ENCODE measurements around the gene CDH23. TPM values are rescaled to one million over a fixed set of nuclear protein-coding genes. Genes with fewer than 3 reads are reported as not detected.
A peak's percentile ranks its signal among the peaks of the same experiment; 100 is the strongest.

Gene CDH23
- total RNA-seq, 1 experiment from 2014 or later, result 0.07 TPM

DNA sequence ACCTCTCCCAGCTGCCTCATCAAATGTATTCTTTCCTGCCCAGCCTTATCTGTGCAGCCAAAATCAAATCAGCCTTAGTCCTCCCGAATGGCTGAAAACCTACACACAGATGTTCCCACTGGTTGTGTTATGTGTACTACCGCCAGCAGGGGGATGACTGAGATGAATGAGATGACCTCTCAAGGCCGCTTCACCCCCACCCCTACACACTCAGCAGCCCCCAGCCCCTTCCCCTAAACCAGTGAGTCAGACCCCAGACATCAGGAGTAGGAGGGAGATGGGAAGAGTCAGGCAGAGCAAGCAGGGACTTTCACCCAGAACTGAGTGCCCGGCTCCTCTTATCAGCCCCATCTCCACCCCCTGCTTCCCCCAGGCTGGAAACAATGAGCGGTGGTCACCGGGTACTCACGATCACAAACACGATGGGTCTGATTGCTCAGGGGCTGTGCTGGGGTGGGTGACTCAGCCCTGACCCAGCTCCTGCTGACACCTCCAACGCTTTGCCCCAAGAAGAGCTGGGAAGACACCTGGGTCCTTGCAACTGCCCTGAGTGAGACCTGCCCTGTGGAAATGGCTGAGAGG lies 329.4 kb downstream of the CDH23 start:
- TF ChIP-seq, protein P1, sequence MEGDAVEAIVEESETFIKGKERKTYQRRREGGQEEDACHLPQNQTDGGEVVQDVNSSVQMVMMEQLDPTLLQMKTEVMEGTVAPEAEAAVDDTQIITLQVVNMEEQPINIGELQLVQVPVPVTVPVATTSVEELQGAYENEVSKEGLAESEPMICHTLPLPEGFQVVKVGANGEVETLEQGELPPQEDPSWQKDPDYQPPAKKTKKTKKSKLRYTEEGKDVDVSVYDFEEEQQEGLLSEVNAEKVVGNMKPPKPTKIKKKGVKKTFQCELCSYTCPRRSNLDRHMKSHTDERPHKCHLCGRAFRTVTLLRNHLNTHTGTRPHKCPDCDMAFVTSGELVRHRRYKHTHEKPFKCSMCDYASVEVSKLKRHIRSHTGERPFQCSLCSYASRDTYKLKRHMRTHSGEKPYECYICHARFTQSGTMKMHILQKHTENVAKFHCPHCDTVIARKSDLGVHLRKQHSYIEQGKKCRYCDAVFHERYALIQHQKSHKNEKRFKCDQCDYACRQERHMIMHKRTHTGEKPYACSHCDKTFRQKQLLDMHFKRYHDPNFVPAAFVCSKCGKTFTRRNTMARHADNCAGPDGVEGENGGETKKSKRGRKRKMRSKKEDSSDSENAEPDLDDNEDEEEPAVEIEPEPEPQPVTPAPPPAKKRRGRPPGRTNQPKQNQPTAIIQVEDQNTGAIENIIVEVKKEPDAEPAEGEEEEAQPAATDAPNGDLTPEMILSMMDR (IDR thresholded peaks at IDR 0.05; ENCODE audit: unreplicated experiment), result peak; percentile 75
- CTCF ChIA-PET, result interaction anchor here (0.5 to 0.7 kb wide), 2 partner anchors 86 to 445 kb away, joined by 4 to 10 read pairs; no protein-coding TSS in a partner anchor
- Mint-ChIP-seq H3K9me3 (ENCODE audit: low read depth, unreplicated experiment) (no peaks in the 10 kb centered on the region), H3K27ac (ENCODE audit: unreplicated experiment) (no peak overlapping the region), H3K36me3 (ENCODE audit: insufficient read depth, unreplicated experiment) (no peaks in the 10 kb centered on the region), H3K4me1 (ENCODE audit: low read depth, unreplicated experiment) (peaks cover 26% of the 10 kb centered on the region), H3K4me3 (ENCODE audit: low read depth, unreplicated experiment) (no peak overlapping the region), H3K27me3 (ENCODE audit: unreplicated experiment) (peaks cover 20% of the 10 kb centered on the region)
- DNase-seq, result peak; percentile 57
- intact Hi-C loops (cut with micrococcal nuclease; ENCODE audit: unreplicated experiment), result loop anchor here (5.0 kb wide), 1 partner anchor 86 kb away; no protein-coding TSS in a partner anchor
- no TSS peak for BruUV-seq (replicated peaks)

DNA sequence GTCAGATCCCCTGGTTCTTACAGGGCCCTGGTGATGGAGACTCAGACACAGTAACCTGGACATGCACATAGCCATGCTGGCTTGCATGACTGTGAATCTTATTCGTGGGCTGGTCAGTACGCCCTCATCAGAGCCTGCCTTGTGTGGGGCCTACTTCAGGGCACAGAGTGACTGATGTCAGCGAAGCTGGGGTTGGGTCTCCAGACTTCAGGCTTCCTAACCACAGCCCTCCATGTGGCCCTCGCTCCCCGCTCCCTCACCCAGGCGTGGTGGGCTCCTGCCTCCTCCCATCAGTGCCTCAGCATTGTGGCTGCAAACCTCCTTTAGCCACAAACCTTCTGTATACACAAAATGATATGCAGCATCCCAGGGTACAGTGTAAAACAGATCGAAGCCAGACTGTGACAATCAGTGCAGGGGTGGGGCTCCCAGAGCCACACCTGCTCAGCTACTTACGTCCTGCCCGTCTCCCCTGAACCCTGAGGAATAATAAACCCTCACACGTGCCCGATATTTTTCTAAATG lies 329.9 kb downstream of the CDH23 start:
- H3K4me1 Mint-ChIP-seq (ENCODE audit: low read depth, unreplicated experiment), result peaks cover 26% of the 10 kb centered on the region
- BruUV-seq (replicated peaks), result no TSS peak
- H3K36me3 Mint-ChIP-seq (ENCODE audit: insufficient read depth, unreplicated experiment), result no peaks in the 10 kb centered on the region
- CTCF ChIA-PET, result interaction anchor here (0.7 kb wide), 1 partner anchor 446 kb away, joined by 4 read pairs; no protein-coding TSS in a partner anchor
- H3K9me3 Mint-ChIP-seq (ENCODE audit: low read depth, unreplicated experiment), result no peaks in the 10 kb centered on the region
- H3K27me3 Mint-ChIP-seq (ENCODE audit: unreplicated experiment), result peaks cover 14% of the 10 kb centered on the region
- H3K4me3 Mint-ChIP-seq (ENCODE audit: low read depth, unreplicated experiment), result no peak overlapping the region
- no peak overlapping the region for H3K27ac Mint-ChIP-seq (ENCODE audit: unreplicated experiment)
- intact Hi-C loops (cut with micrococcal nuclease; ENCODE audit: unreplicated experiment), result loop anchor here (5.0 kb wide), 1 partner anchor 86 kb away; no protein-coding TSS in a partner anchor
- TF ChIP-seq, protein P1 (IDR thresholded peaks at IDR 0.05; ENCODE audit: unreplicated experiment), result no peak
- DNase-seq, result no peak

DNA sequence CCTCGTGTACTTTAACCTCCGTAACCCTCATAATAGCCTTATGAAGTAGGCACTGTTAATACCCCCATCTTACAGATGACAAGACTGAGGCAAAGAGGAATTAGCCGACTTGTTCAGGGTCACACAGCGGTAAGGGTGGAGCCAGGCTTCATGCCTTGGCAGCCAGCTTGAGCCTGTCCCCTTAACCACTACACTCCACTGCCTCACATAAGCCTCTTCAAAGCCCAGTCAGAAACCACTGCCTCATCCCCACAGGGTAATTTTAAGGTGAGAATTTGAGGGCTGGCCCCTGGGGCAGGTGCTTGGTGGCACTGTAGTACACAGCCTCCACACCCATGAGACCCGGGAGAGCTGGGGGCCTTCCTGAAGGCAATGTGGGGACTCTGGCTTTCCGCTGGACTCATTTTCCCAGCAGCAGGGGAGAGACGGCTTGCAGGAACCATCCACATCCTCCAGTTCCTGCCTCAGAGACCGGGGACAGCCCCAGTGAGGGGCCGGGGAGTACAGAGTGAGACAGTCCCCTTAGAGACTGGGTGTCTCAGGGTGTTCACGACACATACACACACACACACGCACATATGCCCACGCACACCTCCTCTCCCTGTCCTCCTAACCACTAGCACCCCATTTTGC lies 330.5 kb downstream of the CDH23 start:
- no TSS peak for BruUV-seq (replicated peaks)
- intact Hi-C loops (cut with micrococcal nuclease; ENCODE audit: unreplicated experiment), result loop anchor here (5.0 kb wide), 1 partner anchor 85 kb away; no protein-coding TSS in a partner anchor
- Mint-ChIP-seq H3K36me3 (ENCODE audit: insufficient read depth, unreplicated experiment) (no peaks in the 10 kb centered on the region), H3K4me1 (ENCODE audit: low read depth, unreplicated experiment) (peaks cover 26% of the 10 kb centered on the region), H3K9me3 (ENCODE audit: low read depth, unreplicated experiment) (no peaks in the 10 kb centered on the region), H3K27ac (ENCODE audit: unreplicated experiment) (no peak overlapping the region), H3K27me3 (ENCODE audit: unreplicated experiment) (peaks cover 9% of the 10 kb centered on the region), H3K4me3 (ENCODE audit: low read depth, unreplicated experiment) (no peak overlapping the region)
- CTCF ChIA-PET, result interaction anchor here (0.7 to 1.2 kb wide), 2 partner anchors 9 to 19 kb away, joined by 3 read pairs; no protein-coding TSS in a partner anchor
- no peak for DNase-seq
- TF ChIP-seq, protein P1 (IDR thresholded peaks at IDR 0.05; ENCODE audit: unreplicated experiment), result no peak

DNA sequence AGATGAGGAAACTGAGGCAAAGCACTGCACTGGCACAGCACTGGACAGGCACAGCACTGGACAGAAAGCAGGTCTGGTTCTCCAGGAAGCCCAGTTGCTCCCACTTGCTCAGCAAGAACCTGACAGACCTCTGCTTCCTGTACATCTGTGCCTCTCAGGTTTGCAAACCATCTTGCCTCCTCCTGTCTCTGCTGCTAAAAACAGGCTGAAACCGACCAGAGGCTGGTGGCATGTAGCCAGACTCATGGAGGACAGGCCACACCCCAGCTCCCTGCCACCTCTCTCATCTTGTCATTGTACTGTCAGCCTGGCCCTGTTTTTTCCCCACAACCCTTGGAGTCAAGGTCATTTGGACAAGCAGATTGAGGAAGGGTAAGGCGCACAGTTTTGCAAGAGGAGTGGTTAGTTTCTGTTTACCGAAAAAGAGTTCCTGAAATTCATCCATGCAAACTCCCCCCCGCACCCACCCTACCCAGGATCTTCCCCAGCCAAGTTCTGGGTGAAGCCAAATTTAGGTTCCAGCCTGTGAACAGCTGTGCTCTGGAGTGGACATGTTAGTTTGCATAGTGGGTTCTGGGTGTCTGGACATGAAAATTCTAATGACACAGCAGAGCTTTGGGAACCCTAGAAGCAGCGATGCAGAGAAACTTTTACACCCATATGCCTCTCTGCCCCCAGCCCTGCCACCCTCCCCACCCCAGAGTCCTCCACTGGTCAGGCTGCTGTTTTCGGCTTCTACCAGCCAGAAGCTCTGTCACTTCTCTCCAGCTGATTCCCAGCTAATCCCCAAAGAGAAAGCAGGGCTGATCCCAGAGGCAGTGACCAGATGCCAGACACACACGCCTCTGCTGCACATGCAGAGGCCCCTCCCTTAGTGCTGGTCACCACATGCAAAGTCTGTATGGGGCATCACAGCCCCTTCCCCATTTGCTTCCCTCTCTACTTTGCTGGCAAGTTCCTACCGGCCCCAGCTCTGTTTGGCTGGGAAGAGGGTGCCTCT lies 331.3 kb downstream of the CDH23 start:
- Mint-ChIP-seq H3K27me3 (ENCODE audit: unreplicated experiment) (peaks cover under 1% of the 10 kb centered on the region), H3K4me1 (ENCODE audit: low read depth, unreplicated experiment) (peaks cover 26% of the 10 kb centered on the region), H3K27ac (ENCODE audit: unreplicated experiment) (no peak overlapping the region), H3K4me3 (ENCODE audit: low read depth, unreplicated experiment) (no peak overlapping the region), H3K9me3 (ENCODE audit: low read depth, unreplicated experiment) (no peaks in the 10 kb centered on the region), H3K36me3 (ENCODE audit: insufficient read depth, unreplicated experiment) (no peaks in the 10 kb centered on the region)
- TF ChIP-seq, protein P1 (IDR thresholded peaks at IDR 0.05; ENCODE audit: unreplicated experiment), result no peak
- no TSS peak for BruUV-seq (replicated peaks)
- DNase-seq, result peak; percentile 24
- intact Hi-C loops (cut with micrococcal nuclease; ENCODE audit: unreplicated experiment), result loop anchor here (2.0 to 5.0 kb wide), 2 partner anchors 39 to 84 kb away; no protein-coding TSS in a partner anchor
- CTCF ChIA-PET, result interaction anchor here (0.6 to 2.9 kb wide), 8 partner anchors 8 to 184 kb away, joined by 3 to 16 read pairs (median 3); partner anchors contain the start of gene VSIR
